Fibroblast of pulmonary artery (primary cell): ENCODE results near the gene PMEPA1.
A peak's percentile ranks its signal among the peaks of the same experiment; 100 is the strongest.

Experiments
- DNase-seq: peaks from one replicate; pipeline ENCODE4 v3.0.0-alpha.2; 2010; ENCODE audit warnings: low read depth
- H3K4me3 ChIP-seq: replicated peaks from 2 replicates; pipeline ENCODE4 v1.5.1; 2011; ENCODE audit warnings: low read depth, mild to moderate bottlenecking, control low read depth, low read length, moderate library complexity
- TF ChIP-seq, protein P1 (sequence below): IDR thresholded peaks from 2 replicates; pipeline ENCODE4 v1.5.1; 2011; ENCODE audit warnings: mild to moderate bottlenecking, control low read depth, low read length, inconsistent platforms; ENCODE audit errors: missing control alignments

Gene PMEPA1

GRCh38 chr20:57647933-57648785 lies 61.7 kb downstream of the PMEPA1 start:
- no peak for DNase-seq
- H3K4me3 ChIP-seq, result no peak overlapping the region
- TF ChIP-seq, protein P1, sequence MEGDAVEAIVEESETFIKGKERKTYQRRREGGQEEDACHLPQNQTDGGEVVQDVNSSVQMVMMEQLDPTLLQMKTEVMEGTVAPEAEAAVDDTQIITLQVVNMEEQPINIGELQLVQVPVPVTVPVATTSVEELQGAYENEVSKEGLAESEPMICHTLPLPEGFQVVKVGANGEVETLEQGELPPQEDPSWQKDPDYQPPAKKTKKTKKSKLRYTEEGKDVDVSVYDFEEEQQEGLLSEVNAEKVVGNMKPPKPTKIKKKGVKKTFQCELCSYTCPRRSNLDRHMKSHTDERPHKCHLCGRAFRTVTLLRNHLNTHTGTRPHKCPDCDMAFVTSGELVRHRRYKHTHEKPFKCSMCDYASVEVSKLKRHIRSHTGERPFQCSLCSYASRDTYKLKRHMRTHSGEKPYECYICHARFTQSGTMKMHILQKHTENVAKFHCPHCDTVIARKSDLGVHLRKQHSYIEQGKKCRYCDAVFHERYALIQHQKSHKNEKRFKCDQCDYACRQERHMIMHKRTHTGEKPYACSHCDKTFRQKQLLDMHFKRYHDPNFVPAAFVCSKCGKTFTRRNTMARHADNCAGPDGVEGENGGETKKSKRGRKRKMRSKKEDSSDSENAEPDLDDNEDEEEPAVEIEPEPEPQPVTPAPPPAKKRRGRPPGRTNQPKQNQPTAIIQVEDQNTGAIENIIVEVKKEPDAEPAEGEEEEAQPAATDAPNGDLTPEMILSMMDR, result no peak

DNA sequence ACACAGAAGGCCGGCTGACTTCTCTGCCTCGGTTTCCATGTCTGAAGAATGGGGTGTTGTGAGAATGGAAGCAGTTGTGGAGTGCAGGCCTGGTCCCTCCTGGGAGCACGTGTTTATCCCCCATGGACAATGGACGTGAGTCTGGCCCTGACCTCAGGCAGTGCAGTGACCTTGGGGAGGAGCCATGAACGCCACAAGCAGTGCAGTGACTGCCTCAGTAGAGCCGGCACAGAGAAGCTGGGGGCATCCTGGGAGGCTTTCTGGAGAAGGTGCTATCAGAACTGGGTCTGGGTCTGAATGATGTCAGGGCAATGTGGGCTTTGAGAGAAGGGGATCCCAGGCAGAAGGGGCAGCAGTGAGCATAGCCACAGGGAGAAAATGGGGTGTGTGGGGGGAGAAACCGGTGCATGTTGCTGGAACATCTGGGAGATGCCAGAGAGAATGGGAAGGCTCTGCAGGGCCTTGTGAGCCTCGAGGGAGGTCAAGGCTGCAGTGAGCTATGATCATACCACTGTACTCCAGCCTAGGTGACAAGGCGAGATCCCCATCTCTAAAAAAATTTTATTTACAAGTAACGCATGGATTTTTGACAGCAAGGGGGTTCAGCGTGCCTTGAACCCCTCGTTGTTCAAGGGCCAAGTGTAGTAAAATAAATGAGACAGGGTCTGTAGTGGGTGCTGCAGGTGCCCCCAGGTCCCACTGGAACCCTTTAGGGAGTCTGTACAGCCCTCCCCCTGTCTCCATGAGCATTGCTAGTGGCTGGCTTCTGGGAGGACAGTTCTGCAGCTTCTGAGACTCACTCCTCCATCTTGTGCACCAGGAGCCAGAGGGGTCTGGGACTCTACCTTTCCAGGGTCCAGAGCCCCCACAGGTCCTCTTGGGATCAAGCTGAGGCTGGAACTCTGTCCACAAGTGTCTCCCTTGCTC lies 62.5 kb downstream of the PMEPA1 start:
- no peak for DNase-seq
- TF ChIP-seq, protein P1, result no peak
- H3K4me3 ChIP-seq, result no peak overlapping the region

- no peak overlapping the region for H3K4me3 ChIP-seq
- no peak for DNase-seq
- TF ChIP-seq, protein P1, result no peak
These were observed 70.9 kb downstream of the PMEPA1 start for GRCh38 chr20:57638895-57639236.

DNA sequence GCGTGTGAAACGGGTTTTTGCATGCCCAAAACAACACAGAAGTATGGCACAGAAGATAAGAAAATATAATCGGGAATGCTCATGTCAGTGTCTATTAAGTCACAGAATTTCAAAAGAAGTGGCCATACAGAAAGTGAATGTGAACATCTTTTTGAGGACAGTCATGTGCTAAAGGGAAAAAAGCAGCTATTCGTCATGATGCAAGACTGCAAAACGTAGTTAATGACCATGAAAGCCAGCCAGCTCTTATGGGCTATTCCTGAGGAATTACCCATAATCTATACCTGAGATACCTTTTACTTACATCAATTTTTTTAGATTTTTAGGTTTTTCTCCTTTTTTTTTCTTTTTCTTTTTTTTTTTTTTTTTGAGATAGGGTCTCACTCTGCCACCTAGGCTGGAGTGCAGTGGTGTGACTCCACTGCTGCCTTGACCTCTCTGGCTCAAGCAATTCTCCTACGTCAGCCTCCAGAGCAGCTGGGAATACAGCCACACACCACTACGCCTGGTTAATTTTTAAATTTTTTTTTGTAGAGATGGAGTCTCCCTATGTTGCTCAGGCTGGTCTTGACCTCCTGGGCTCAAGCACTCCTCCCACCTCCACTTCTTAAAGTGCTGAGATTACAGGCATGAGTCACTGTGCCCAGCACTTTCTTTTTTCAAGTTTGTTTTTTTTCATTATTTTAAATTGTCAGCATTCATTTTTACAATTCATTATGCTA lies 71.5 kb downstream of the PMEPA1 start:
- TF ChIP-seq, protein P1, result no peak
- H3K4me3 ChIP-seq, result no peak overlapping the region
- DNase-seq, result peak; percentile 22

- TF ChIP-seq, protein P1, result no peak
- no peak for DNase-seq
- H3K4me3 ChIP-seq, result no peak overlapping the region
These were observed 75.8 kb downstream of the PMEPA1 start for GRCh38 chr20:57633945-57634491.

- no peak for DNase-seq
- TF ChIP-seq, protein P1, result no peak
- H3K4me3 ChIP-seq, result no peak overlapping the region
These were observed 77.5 kb downstream of the PMEPA1 start for GRCh38 chr20:57632286-57632685.
